PFSK-1 (cell line): ENCODE measurements around the gene MYT1.

Experiments
- FOXP2 ChIP-seq: optimal IDR thresholded peaks from 2 replicates; pipeline ENCODE3; 2011; ENCODE audit warnings: borderline replicate concordance, control low read depth, inconsistent platforms; ENCODE audit not compliant: insufficient read depth; ENCODE audit errors: extremely low read length, extremely low read depth
- POLR2AphosphoS5 ChIP-seq: IDR thresholded peaks from 2 replicates; pipeline ENCODE4 v1.6.1; 2012; ENCODE audit warnings: low read depth, mild to moderate bottlenecking, control low read depth, low read length, moderate library complexity
- SIN3A ChIP-seq: IDR thresholded peaks from 2 replicates; pipeline ENCODE4 v1.6.1; 2012; ENCODE audit warnings: mild to moderate bottlenecking, low read length, moderate library complexity, borderline replicate concordance; ENCODE audit not compliant: insufficient read depth
- TAF1 ChIP-seq: IDR thresholded peaks from 2 replicates; pipeline ENCODE4 v1.6.1; 2012; ENCODE audit warnings: low read length, control low read depth, borderline replicate concordance; ENCODE audit not compliant: insufficient read depth
- TF ChIP-seq, protein P1 (sequence below), 2 experiments: IDR thresholded peaks; 2 replicates each; pipeline versions ENCODE4 v1.6.1 to v1.8.0; 2011 to 2012; ENCODE audit warnings: low read depth in 2 of 2, low read length in 2 of 2, control low read depth in 1 of 2, inconsistent platforms in 1 of 2, mild to moderate bottlenecking in 1 of 2, moderate library complexity in 1 of 2; ENCODE audit not compliant: insufficient read depth in 1 of 2

Gene MYT1

DNA sequence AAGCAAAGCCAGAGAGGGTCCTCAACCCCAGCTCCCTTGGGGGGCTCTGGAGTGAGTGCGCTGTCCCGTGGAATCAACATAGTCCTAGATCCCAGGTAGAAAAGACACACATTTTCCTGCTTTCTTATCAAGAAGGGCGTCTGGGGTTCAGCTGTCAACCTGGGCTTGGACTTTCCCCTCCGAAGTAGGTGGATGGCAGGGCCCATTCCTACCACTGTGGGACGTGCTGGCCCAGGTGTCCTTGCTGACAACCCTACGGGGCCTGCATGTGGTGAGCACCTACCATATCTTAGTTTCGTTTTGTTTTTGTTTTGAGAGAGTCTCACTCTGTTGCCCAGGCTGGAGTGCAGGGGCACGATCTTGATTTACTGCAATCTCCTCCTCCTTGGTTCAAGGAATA is 42.4 kb downstream of the MYT1 start:
- no peak for TF ChIP-seq TAF1
- TF ChIP-seq, protein P1, sequence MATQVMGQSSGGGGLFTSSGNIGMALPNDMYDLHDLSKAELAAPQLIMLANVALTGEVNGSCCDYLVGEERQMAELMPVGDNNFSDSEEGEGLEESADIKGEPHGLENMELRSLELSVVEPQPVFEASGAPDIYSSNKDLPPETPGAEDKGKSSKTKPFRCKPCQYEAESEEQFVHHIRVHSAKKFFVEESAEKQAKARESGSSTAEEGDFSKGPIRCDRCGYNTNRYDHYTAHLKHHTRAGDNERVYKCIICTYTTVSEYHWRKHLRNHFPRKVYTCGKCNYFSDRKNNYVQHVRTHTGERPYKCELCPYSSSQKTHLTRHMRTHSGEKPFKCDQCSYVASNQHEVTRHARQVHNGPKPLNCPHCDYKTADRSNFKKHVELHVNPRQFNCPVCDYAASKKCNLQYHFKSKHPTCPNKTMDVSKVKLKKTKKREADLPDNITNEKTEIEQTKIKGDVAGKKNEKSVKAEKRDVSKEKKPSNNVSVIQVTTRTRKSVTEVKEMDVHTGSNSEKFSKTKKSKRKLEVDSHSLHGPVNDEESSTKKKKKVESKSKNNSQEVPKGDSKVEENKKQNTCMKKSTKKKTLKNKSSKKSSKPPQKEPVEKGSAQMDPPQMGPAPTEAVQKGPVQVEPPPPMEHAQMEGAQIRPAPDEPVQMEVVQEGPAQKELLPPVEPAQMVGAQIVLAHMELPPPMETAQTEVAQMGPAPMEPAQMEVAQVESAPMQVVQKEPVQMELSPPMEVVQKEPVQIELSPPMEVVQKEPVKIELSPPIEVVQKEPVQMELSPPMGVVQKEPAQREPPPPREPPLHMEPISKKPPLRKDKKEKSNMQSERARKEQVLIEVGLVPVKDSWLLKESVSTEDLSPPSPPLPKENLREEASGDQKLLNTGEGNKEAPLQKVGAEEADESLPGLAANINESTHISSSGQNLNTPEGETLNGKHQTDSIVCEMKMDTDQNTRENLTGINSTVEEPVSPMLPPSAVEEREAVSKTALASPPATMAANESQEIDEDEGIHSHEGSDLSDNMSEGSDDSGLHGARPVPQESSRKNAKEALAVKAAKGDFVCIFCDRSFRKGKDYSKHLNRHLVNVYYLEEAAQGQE (IDR thresholded peaks at IDR 0.05; ENCODE audit: insufficient read depth in 1 of 2, low read depth in 2 of 2, low read length in 2 of 2) = no peak
- no peak for TF ChIP-seq POLR2AphosphoS5
- TF ChIP-seq SIN3A = no peak
- TF ChIP-seq FOXP2 = no peak

DNA sequence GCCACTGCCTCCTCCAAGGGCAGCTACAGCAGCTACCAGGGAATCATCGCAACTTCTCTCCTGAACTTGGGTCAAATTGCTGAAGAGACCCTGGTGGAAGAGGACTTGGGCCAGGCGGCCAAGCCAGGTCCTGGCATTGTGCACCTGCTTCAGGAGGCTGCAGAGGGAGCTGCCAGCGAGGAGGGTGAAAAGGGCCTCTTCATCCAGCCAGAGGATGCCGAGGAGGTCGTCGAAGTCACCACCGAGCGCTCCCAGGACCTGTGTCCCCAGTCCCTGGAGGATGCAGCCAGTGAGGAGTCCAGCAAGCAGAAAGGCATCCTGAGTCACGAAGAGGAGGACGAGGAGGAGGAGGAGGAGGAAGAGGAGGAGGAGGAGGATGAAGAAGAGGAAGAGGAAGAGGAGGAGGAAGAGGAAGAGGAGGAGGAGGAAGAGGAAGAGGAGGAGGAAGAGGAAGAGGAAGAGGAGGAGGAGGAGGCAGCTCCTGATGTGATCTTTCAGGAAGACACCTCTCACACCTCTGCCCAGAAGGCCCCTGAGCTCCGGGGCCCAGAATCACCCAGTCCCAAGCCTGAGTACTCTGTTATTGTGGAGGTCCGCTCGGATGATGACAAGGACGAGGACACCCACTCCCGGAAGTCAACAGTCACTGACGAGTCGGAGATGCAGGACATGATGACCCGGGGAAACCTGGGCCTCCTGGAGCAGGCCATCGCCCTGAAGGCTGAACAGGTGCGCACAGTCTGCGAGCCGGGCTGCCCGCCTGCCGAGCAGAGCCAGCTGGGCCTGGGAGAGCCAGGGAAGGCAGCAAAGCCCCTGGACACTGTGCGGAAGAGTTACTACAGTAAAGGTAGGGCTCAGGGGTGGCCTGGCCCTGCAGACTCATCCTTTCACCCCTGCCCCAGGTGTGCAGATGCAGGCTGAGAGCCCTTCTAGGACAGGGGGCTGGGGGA is 43.7 kb downstream of the MYT1 start:
- TF ChIP-seq POLR2AphosphoS5 (no peak), SIN3A (no peak), FOXP2 (no peak), TAF1 (no peak)
- TF ChIP-seq, protein P1 (IDR thresholded peaks at IDR 0.05; ENCODE audit: insufficient read depth in 1 of 2, low read depth in 2 of 2, low read length in 2 of 2) = no peak

DNA sequence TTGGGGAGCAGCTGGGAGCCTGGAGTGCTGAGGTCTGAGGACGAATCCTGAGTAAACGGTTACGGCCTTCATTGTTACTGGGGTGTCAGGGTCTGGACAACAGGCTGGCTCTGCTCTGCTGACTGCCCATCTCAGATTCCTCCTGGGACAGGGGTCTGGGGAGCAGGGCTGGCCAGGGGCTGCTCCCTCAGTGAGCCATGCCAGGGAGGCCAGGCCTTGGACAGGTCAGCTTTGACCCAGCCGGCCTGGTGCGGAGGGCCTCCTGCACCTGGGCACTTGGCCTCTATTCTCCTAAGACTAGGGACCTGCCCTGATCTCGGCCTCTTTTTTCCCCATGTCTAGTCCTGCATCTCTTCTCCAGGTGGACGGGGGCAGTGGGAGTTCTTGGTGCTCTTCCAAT is 44.9 kb downstream of the MYT1 start:
- no peak for TF ChIP-seq SIN3A
- no peak for TF ChIP-seq TAF1
- TF ChIP-seq POLR2AphosphoS5 = no peak
- TF ChIP-seq, protein P1 (IDR thresholded peaks at IDR 0.05; ENCODE audit: insufficient read depth in 1 of 2, low read depth in 2 of 2, low read length in 2 of 2) = no peak
- no peak for TF ChIP-seq FOXP2

DNA sequence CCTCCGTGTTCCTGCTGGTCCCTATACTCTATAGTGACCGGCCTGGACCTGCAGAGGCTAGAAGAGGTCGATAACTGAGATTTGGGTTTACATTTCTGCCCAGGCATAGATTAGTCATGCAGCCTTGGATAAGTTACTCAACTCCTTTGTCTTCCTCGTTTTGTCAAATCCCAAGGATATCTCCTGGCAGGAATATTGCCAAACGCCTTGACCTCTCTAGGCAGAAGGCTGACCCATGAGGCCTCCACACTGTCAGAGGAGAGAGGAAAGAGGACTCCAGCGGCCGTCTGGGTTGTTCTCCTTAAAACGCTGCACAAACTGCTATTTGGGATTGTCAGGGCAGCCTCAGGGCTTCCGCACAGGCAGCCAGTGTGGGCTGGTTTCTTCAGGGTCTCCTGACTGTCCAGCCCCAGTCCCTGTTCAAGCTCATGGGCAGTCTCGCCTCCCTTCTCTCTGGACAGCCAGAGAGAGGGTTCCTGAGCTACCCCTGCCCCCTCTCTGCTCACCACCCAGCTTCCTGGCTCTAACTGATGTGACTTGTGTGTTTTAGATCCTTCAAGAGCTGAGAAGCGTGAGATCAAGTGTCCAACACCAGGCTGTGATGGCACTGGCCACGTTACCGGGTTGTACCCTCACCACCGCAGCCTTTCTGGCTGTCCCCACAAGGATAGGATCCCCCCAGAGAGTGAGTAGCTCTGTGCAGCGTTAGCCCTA is 46.6 kb downstream of the MYT1 start:
- TF ChIP-seq FOXP2 (no peak), SIN3A (no peak), TAF1 (no peak), POLR2AphosphoS5 (no peak)
- TF ChIP-seq, protein P1 (IDR thresholded peaks at IDR 0.05; ENCODE audit: insufficient read depth in 1 of 2, low read depth in 2 of 2, low read length in 2 of 2) = no peak
